Mesodermal cell (in vitro differentiated cells): Measurements from ENCODE around the gene PCDH9.

Experiments used
- H3K27ac ChIP-seq: 2 replicates; pipeline ENCODE4 v1.7.0; 2013; ENCODE audit warnings: mild to moderate bottlenecking, low read depth, low read length, moderate library complexity; ENCODE audit not compliant: severe bottlenecking
- H3K36me3 ChIP-seq: 2 replicates; pipeline ENCODE4 v1.7.1; 2013; ENCODE audit warnings: mild to moderate bottlenecking, low read length, moderate library complexity; ENCODE audit not compliant: control insufficient read depth, insufficient read depth
- H3K4me1 ChIP-seq: one replicate; pipeline ENCODE4 v1.7.1; 2013; ENCODE audit warnings: mild to moderate bottlenecking, low read length; ENCODE audit not compliant: insufficient read depth, control insufficient read depth, poor library complexity, severe bottlenecking
- H3K4me3 ChIP-seq: 2 replicates; pipeline ENCODE4 v1.7.0; 2013; ENCODE audit warnings: low read length, control low read depth, mild to moderate bottlenecking; ENCODE audit not compliant: insufficient read depth, poor library complexity, severe bottlenecking; ENCODE audit errors: extremely low read depth
- H3K9me3 ChIP-seq: 2 replicates; pipeline ENCODE4 v1.7.1; 2013; ENCODE audit warnings: mild to moderate bottlenecking, low read length, moderate library complexity; ENCODE audit not compliant: control insufficient read depth
- WGBS, 2 experiments: methylation state at CpG; one replicate each; pipeline ENCODE4 v1.1.5; 2013; ENCODE audit warnings: missing lambda C conversion rate in 2 of 2; ENCODE audit not compliant: insufficient coverage in 2 of 2; 5-methylcytosine and 5-hydroxymethylcytosine counted together

The PCDH9 gene

GRCh38 chr13:66543780-66544179, 686.4 kb downstream of the PCDH9 start:
- no peaks in the 10 kb centered on the region for H3K36me3 ChIP-seq
- 40% methylated on average over 1 of the region's 1 CpG; no CpG with 5 or more reads in 1 of the 2 experiments for WGBS, 2 experiments
- no peaks in the 10 kb centered on the region for H3K4me1 ChIP-seq
- no peak overlapping the region for H3K4me3 ChIP-seq
- no peak overlapping the region for H3K27ac ChIP-seq
- no peaks in the 10 kb centered on the region for H3K9me3 ChIP-seq

- WGBS, 2 experiments, result 83 to 100% methylated on average over 1 of the region's 1 CpG
- H3K4me1 ChIP-seq, result no peaks in the 10 kb centered on the region
- no peaks in the 10 kb centered on the region for H3K9me3 ChIP-seq
- H3K4me3 ChIP-seq, result no peak overlapping the region
- no peak overlapping the region for H3K27ac ChIP-seq
- no peaks in the 10 kb centered on the region for H3K36me3 ChIP-seq
Observed at GRCh38 chr13:66537417-66537816, 692.7 kb downstream of the PCDH9 start.

- H3K4me3 ChIP-seq, result no peak overlapping the region
- H3K36me3 ChIP-seq, result no peaks in the 10 kb centered on the region
- H3K4me1 ChIP-seq, result no peaks in the 10 kb centered on the region
- no peak overlapping the region for H3K27ac ChIP-seq
- no peaks in the 10 kb centered on the region for H3K9me3 ChIP-seq
- WGBS, 2 experiments, result no CpG with 5 or more reads among the region's 3 CpGs
Observed at GRCh38 chr13:66536746-66537145, 693.4 kb downstream of the PCDH9 start.

GRCh38 chr13:66534561-66534960, 695.6 kb downstream of the PCDH9 start:
- Histone ChIP-seq H3K36me3 (no peaks in the 10 kb centered on the region), H3K27ac (no peak overlapping the region), H3K4me1 (no peaks in the 10 kb centered on the region), H3K9me3 (no peaks in the 10 kb centered on the region), H3K4me3 (no peak overlapping the region)
- WGBS, 2 experiments, result no CpG with 5 or more reads among the region's 2 CpGs

GRCh38 chr13:66532845-66533244, 697.3 kb downstream of the PCDH9 start:
- Histone ChIP-seq H3K4me1 (no peaks in the 10 kb centered on the region), H3K9me3 (no peaks in the 10 kb centered on the region), H3K27ac (no peak overlapping the region), H3K4me3 (no peak overlapping the region), H3K36me3 (no peaks in the 10 kb centered on the region)
- 95 to 98% methylated on average over 3 of the region's 5 CpGs for WGBS, 2 experiments

- Histone ChIP-seq H3K27ac (no peak overlapping the region), H3K4me3 (no peak overlapping the region), H3K36me3 (no peaks in the 10 kb centered on the region), H3K4me1 (no peaks in the 10 kb centered on the region), H3K9me3 (no peaks in the 10 kb centered on the region)
- no CpG with 5 or more reads among the region's 3 CpGs for WGBS, 2 experiments
Observed at GRCh38 chr13:66532146-66532545, 698.0 kb downstream of the PCDH9 start.

DNA sequence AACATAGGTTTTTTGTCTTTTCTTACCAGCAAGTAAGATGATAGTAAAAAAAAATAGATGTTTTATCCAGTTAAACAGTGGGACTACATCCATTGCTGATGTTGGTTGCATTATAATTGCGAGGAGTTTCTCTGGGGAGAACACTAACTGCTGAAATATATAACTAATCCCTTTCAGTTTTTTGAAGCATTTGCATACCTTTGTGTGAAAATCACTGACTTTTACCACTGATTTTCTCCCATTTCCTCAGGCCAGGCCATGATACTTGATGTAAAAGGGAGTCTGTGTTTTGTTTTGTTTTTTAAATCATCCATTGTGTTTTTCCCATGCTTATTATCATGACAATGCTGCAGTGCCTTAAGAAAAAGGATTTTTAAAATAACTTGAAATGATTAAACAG, 699.5 kb downstream of the PCDH9 start:
- Histone ChIP-seq H3K36me3 (no peaks in the 10 kb centered on the region), H3K4me3 (no peak overlapping the region), H3K9me3 (no peaks in the 10 kb centered on the region), H3K4me1 (no peaks in the 10 kb centered on the region), H3K27ac (no peak overlapping the region)
- WGBS, 2 experiments, result no CpG with 5 or more reads among the region's 1 CpG

- Histone ChIP-seq H3K36me3 (no peaks in the 10 kb centered on the region), H3K27ac (no peak overlapping the region), H3K4me1 (no peaks in the 10 kb centered on the region), H3K9me3 (no peaks in the 10 kb centered on the region), H3K4me3 (no peak overlapping the region)
- no CpG with 5 or more reads among the region's 1 CpG for WGBS, 2 experiments
Observed at GRCh38 chr13:66530158-66530557, 700.0 kb downstream of the PCDH9 start.

- H3K4me1 ChIP-seq, result peaks cover 4% of the 10 kb centered on the region
- no peak overlapping the region for H3K27ac ChIP-seq
- H3K4me3 ChIP-seq, result no peak overlapping the region
- no peaks in the 10 kb centered on the region for H3K9me3 ChIP-seq
- 60% methylated on average over 1 of the region's 2 CpGs; no CpG with 5 or more reads in 1 of the 2 experiments for WGBS, 2 experiments
- no peaks in the 10 kb centered on the region for H3K36me3 ChIP-seq
Observed at GRCh38 chr13:66528944-66529576, 701.1 kb downstream of the PCDH9 start.

DNA sequence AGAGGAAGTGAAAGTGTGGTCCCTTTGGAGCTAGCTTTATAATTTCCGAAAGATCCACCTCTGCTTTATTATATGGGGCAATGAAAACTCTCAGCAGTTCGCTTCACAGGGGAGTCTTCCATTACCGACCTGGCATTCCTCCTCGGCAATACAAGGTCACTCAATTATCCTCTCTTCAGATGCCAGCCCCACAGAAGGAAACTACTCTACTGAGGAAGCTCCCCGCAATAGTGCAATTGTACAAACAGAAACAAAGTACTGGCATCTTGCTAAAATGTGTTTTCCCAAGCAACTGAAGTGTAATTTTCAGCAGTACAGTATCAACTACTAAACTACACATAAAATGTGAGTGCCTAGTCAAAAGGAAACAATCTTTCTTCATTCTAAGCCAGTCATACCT, 702.0 kb downstream of the PCDH9 start:
- no peak overlapping the region for H3K4me3 ChIP-seq
- no peak overlapping the region for H3K27ac ChIP-seq
- H3K36me3 ChIP-seq, result no peaks in the 10 kb centered on the region
- H3K9me3 ChIP-seq, result no peaks in the 10 kb centered on the region
- H3K4me1 ChIP-seq, result peaks cover 4% of the 10 kb centered on the region
- 80 to 83% methylated on average over 1 to 3 of the region's 5 CpGs for WGBS, 2 experiments

- no peaks in the 10 kb centered on the region for H3K36me3 ChIP-seq
- H3K4me3 ChIP-seq, result no peak overlapping the region
- H3K4me1 ChIP-seq, result peaks cover 4% of the 10 kb centered on the region
- WGBS, 2 experiments, result 60% methylated on average over 1 of the region's 2 CpGs; no CpG with 5 or more reads in 1 of the 2 experiments
- no peak overlapping the region for H3K27ac ChIP-seq
- H3K9me3 ChIP-seq, result no peaks in the 10 kb centered on the region
Observed at GRCh38 chr13:66520511-66521355, 709.4 kb downstream of the PCDH9 start.
